GM18526 (cell line): ENCODE measurements around the gene ABHD17C.

ENCODE experiments used
- POLR2A ChIP-seq: IDR thresholded peaks from 3 replicates; pipeline ENCODE4 v1.6.1; 2011; ENCODE audit not compliant: insufficient read length; ENCODE audit errors: extremely low read depth

The ABHD17C gene

DNA sequence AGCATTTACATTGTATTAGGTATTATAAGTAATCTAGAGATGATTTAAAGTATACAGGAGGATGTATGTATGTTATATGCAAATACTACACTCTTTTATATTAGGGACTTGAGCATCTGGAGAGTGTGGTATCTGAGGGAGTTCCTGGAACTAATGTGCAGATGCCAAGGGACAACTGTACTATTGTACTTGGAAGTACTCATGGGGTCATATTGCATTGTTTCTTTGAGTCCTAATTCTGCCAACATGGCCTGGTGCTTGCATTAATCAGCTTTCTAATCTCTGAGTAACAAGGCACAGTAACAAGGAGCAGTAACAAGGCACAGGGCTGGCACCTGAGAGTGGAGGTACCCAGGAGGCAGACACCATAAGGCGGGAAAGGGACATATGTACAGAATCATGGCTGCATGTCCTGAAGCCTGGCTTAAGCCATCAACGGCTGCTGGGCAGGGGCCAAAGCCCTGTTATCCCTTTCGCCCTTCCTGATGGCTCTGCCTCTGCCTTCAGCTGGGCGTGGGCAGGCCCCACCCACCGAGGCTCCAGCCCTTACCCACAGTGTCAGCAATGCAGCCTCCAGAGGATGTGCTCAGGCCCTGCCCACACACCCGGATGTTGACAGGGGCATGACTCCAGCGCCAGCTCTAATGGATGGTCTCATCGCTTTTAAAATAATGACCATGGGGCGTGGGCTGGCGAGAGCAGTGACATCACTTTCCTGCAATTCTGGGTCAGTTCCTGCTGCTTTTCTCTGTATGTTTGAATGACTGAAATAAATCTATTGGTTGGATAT lies 107.0 kb downstream of the ABHD17C start:
- no peak for TF ChIP-seq POLR2A

DNA sequence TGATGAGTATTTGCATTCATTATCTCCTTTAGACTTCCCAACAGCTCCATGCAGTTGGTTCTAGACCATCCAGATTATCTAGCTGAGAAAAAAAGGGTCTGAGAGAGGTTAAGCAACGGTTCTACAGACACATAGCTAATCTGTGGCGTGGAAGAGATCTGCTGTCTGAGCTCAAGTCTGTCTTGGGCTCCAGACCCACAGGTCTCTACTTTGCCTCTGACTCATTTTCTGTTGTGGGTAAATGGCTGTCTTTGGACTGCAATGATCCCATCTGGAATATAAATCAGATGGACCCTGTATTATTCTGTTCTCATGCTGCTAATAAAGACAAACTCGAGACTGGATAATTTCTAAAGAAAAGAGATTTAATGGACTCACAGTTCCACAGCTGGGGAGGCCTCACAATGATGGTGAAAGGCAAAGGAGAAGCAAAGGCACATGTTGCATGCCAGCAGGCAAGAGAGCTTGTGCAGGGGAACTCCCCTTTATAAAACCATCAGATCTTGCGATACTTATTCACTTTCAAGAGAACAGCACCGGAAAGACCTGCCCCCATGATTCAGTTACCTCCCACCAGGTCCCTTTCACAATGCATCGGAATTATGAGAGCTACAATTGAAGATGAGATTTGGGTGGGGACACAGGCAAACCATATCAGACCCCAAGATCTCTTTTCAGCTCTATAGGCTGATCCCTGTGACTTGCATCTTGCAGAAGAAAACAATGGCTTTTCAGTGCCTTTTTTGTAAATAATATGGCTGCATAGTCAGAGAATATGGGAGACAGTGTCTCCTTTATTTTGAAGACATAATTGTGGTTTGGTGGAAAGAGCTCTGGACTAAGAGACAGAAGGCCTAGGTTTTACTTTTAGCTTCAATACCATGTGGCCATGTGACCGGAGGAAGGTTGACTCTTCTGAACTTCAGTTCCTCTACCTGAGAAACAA lies 108.7 kb downstream of the ABHD17C start:
- TF ChIP-seq POLR2A, result no peak

DNA sequence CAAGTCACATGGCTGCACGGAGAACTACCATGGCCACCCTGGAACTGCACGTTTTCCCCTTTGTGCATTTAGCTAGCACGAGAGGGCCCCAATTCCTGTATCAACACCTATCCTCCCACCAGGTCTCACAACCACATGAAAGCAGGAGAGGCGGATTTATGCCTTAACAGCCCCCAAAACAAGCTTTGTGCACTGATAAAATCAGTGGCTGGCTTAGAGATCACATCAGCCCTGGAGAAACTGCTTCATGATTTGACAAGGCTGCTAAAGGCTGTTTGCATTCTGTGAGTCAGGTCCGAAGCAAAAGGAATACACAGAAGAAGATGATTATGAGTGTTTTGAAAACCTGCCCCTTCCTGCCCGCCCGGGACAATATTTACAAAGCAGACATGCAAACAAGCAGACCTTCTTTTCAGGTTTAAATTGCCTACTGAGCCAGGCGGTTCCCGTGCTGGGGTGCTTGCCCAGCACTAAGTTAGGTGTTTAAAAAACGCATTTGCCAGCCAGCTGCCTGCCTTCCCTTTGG lies 109.9 kb downstream of the ABHD17C start:
- TF ChIP-seq POLR2A, result no peak
